Measurements from ENCODE around the gene RAPGEF4.

Gene RAPGEF4

DNA sequence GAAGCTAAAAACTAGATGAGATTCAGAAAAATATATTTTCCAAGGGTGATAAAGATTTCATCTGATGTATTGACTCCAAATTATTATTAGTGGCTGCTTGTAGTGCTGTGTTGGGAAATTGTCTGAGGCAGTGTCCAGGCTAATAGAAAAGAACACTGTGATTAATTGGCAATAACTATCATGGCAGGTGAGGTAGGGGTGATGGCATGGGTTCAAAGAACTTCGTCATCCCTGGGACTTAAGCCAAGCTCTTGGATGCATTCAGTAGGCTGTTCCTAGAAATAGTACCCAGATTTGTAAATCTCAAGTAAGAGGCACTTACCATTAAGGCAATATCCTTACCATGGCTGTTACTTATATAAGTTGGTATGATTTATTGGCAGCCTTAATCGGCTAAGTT, 13.2 kb upstream of the RAPGEF4 start:
- no peak for TF ChIP-seq POLR2AphosphoS5 (IDR thresholded peaks at IDR 0.05; ENCODE audit: borderline replicate concordance, low read depth, low read length)
- TF ChIP-seq EZH2 (IDR thresholded peaks at IDR 0.05) = no peak
- no peak for TF ChIP-seq FOXP2 (optimal IDR thresholded peaks at IDR 0.05; ENCODE audit: control extremely low read depth, extremely low read length, insufficient read depth)
- Histone ChIP-seq H3K36me3 (ENCODE audit: insufficient read depth, low read length) (no peaks in the 10 kb centered on the region), H3K9ac (ENCODE audit: insufficient read length) (no peak overlapping the region), H3K27ac (no peak overlapping the region), H3K9me3 (ENCODE audit: low read depth, low read length) (no peaks in the 10 kb centered on the region), H3K4me3 (no peak overlapping the region)
- DNase-seq (ENCODE audit: low read depth, low spot score) = no peak

DNA sequence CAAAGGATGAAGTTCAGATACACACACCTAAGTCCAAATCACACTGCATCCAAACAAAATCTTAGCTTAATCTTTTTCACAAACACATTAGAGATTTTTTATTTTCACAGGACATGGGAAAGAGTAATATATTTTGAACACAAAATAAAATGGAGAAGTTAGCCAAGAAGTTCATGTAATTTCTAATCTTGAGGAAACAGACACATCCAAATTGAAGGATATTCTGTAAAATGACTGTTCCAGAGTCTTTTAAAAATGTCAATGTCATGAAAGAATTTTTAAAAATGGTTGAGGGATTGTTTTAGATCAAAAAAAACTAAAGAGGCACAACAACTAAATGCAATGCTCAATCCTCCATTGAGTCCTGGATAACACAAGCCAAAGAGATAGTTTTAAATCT, 12.4 kb upstream of the RAPGEF4 start:
- no peaks in the 10 kb centered on the region for H3K36me3 ChIP-seq (ENCODE audit: insufficient read depth, low read length)
- no peaks in the 10 kb centered on the region for H3K9me3 ChIP-seq (ENCODE audit: low read depth, low read length)
- no peak for TF ChIP-seq EZH2 (IDR thresholded peaks at IDR 0.05)
- H3K27ac ChIP-seq = no peak overlapping the region
- no peak overlapping the region for H3K4me3 ChIP-seq
- DNase-seq (ENCODE audit: low read depth, low spot score) = no peak
- no peak overlapping the region for H3K9ac ChIP-seq (ENCODE audit: insufficient read length)

DNA sequence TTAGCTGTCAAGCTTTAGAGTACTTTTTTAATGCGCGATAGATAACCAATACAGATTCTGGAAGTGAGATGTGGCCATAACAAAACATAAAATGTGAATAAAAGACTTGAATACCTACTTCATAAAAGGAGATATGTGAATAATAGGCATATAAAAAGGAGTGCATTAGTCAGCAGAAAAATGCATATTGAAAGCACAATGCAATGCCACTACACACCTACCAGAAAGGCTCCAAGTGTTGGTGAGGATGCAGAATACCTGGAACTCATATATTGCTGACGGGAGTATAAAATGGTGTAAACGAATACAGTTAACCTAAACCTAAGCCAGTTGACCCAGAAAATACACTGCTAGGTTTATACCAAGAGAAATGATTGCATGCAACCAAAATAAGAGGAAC, 10.9 kb upstream of the RAPGEF4 start:
- H3K36me3 ChIP-seq (ENCODE audit: insufficient read depth, low read length) = no peaks in the 10 kb centered on the region
- no peaks in the 10 kb centered on the region for H3K9me3 ChIP-seq (ENCODE audit: low read depth, low read length)
- TF ChIP-seq FOXP2 (optimal IDR thresholded peaks at IDR 0.05; ENCODE audit: control extremely low read depth, extremely low read length, insufficient read depth) (no peak), EZH2 (IDR thresholded peaks at IDR 0.05) (no peak), POLR2AphosphoS5 (IDR thresholded peaks at IDR 0.05; ENCODE audit: borderline replicate concordance, low read depth, low read length) (no peak)
- H3K9ac ChIP-seq (ENCODE audit: insufficient read length) = no peak overlapping the region
- H3K27ac ChIP-seq = no peak overlapping the region
- no peak for DNase-seq (ENCODE audit: low read depth, low spot score)
- no peak overlapping the region for H3K4me3 ChIP-seq

DNA sequence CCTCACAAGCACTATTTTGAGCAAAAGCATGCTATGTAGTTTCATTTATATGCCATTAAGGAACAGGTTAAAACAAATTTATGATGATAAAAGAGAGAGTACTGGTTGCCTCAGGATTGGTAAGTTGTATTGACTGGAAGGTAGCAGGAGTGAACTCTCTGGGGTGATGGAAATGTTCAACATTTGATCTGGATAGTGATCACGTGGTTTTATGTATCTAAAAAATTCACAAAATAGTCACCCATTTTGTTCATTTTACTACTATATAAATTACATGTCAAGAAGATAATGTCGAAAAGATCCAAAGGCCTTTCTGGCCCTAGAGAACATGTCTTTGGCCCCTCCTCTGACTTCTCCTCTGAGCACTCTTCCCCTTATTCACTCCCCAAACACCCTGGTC, 10.4 kb upstream of the RAPGEF4 start:
- no peak for DNase-seq (ENCODE audit: low read depth, low spot score)
- Histone ChIP-seq H3K36me3 (ENCODE audit: insufficient read depth, low read length) (no peaks in the 10 kb centered on the region), H3K9me3 (ENCODE audit: low read depth, low read length) (no peaks in the 10 kb centered on the region), H3K9ac (ENCODE audit: insufficient read length) (no peak overlapping the region), H3K4me3 (no peak overlapping the region), H3K27ac (no peak overlapping the region)
- no peak for TF ChIP-seq FOXP2 (optimal IDR thresholded peaks at IDR 0.05; ENCODE audit: control extremely low read depth, extremely low read length, insufficient read depth)
- no peak for TF ChIP-seq EZH2 (IDR thresholded peaks at IDR 0.05)
- no peak for TF ChIP-seq POLR2AphosphoS5 (IDR thresholded peaks at IDR 0.05; ENCODE audit: borderline replicate concordance, low read depth, low read length)

DNA sequence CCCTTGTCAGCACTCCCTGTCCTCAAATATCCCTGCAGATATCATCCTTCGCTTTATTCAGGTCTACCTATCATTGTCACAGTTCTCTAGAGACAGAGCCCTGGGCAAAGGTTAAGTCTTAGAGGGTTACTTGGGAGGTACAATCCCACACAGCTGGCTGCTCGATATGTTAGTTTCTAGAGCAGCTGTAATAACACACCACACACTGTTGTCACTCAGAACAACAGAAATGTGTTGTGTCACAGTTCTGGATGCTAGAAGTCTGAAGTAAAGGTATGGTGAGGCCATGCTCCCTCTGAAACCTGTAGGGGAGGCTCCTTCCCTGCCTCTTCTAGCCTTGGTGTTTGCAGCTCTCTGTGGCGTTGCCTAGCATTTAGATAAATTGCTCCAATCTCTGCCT, 9.9 kb upstream of the RAPGEF4 start:
- no peak for DNase-seq (ENCODE audit: low read depth, low spot score)
- Histone ChIP-seq H3K27ac (no peak overlapping the region), H3K36me3 (ENCODE audit: insufficient read depth, low read length) (no peaks in the 10 kb centered on the region), H3K9me3 (ENCODE audit: low read depth, low read length) (no peaks in the 10 kb centered on the region), H3K9ac (ENCODE audit: insufficient read length) (no peak overlapping the region), H3K4me3 (no peak overlapping the region)
- no peak for TF ChIP-seq POLR2AphosphoS5 (IDR thresholded peaks at IDR 0.05; ENCODE audit: borderline replicate concordance, low read depth, low read length)
- no peak for TF ChIP-seq EZH2 (IDR thresholded peaks at IDR 0.05)
- no peak for TF ChIP-seq FOXP2 (optimal IDR thresholded peaks at IDR 0.05; ENCODE audit: control extremely low read depth, extremely low read length, insufficient read depth)

DNA sequence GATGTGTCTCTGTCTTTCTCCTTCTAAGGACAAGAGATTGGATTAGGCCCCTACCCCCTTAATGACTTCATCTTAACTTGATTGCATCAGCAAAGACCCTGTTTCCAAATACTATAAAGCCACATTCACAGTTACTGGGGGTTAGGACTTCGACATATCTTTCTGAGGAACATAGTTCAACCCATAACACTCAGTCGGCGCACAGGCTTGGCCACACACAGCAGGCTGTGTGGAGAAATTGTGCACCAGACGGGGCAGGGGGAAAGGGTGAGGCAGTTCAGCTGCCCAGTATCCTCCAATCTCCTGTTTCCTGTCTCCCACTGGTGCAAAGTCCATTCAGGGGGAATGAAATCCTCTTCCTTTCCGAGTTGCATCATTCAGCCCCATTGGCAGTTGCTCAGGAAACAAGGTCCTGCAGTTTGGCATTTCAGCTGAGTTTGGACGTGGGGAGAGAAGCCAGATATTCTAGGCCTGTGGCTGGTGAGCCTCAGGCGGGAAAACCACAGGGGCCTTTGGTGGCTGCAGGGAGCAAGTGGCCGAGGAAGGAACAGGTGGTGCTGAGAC, 9.4 kb upstream of the RAPGEF4 start:
- no peak for DNase-seq (ENCODE audit: low read depth, low spot score)
- H3K9ac ChIP-seq (ENCODE audit: insufficient read length) = no peak overlapping the region
- no peaks in the 10 kb centered on the region for H3K9me3 ChIP-seq (ENCODE audit: low read depth, low read length)
- H3K36me3 ChIP-seq (ENCODE audit: insufficient read depth, low read length) = no peaks in the 10 kb centered on the region
- H3K27ac ChIP-seq = no peak overlapping the region
- H3K4me3 ChIP-seq = no peak overlapping the region
- TF ChIP-seq EZH2 (IDR thresholded peaks at IDR 0.05) = no peak
- TF ChIP-seq POLR2AphosphoS5 (IDR thresholded peaks at IDR 0.05; ENCODE audit: borderline replicate concordance, low read depth, low read length) = no peak
- no peak for TF ChIP-seq FOXP2 (optimal IDR thresholded peaks at IDR 0.05; ENCODE audit: control extremely low read depth, extremely low read length, insufficient read depth)

DNA sequence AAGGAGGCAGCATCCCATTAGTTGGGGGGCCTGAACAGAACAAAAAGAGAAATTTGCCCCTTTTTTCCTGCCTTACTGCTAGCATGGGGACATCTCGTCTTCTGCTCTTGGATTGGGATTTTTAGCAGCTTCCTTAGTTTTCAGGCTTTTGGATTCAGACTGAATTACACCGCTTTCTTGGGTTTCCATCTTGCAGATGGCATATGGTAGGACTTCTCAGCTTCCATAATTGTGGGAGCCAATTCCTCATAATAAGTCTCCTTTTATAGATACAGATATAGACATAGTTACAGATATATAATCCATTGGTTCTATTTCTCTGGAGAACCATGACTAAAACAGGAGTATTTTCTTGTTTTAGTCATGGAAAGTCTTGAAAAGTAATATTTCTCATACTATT, 5.2 kb upstream of the RAPGEF4 start:
- no peaks in the 10 kb centered on the region for H3K36me3 ChIP-seq (ENCODE audit: insufficient read depth, low read length)
- TF ChIP-seq EZH2 (IDR thresholded peaks at IDR 0.05) = no peak
- TF ChIP-seq FOXP2 (optimal IDR thresholded peaks at IDR 0.05; ENCODE audit: control extremely low read depth, extremely low read length, insufficient read depth) = no peak
- TF ChIP-seq POLR2AphosphoS5 (IDR thresholded peaks at IDR 0.05; ENCODE audit: borderline replicate concordance, low read depth, low read length) = no peak
- no peaks in the 10 kb centered on the region for H3K9me3 ChIP-seq (ENCODE audit: low read depth, low read length)
- no peak overlapping the region for H3K9ac ChIP-seq (ENCODE audit: insufficient read length)
- DNase-seq (ENCODE audit: low read depth, low spot score) = no peak
- no peak overlapping the region for H3K4me3 ChIP-seq
- H3K27ac ChIP-seq = no peak overlapping the region

DNA sequence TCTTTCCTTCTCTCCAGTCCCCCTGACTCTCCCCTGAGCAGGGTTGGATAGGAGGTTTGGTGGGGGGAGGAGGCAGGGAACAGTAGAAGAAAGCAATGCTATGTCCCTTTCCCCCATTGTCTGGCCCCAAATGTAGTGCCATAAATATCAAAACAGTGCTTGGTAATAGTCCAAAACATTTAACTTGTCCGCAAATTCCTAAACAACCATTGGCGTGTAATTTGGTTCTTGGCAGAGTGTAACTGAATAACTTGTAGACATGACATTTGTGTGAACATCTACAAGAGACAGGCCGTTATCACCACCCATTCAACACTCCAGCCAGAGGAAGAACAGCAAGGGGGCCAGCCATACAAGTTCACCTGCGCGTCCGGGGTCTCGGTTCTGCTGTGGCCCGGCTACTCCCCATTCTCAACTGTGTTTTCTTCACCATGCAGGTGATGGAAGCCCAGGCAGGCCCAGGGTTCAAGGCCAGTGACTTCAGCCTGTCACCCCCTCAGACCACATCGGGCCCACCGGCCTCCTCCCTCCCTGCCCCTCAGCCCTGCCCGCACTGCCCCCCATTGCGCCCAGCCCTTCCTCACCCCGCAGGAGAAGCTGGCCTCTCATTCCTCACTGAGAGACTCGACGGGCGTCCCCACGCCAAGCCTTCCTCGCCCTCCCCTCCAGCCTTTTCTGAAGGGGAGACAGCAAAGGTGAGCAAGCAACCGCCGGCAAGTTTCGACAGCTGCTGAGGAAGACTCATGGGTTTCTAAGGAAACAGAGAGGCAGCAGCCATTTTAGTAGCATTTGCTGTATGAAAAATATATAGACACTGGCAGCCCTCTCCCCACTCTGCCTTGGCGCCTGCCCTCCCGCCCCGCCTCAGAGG, 699 bp upstream of the RAPGEF4 start:
- H3K9ac ChIP-seq (ENCODE audit: insufficient read length) = peak overlapping the region; percentile 43
- H3K36me3 ChIP-seq (ENCODE audit: insufficient read depth, low read length) = no peaks in the 10 kb centered on the region
- TF ChIP-seq FOXP2 (optimal IDR thresholded peaks at IDR 0.05; ENCODE audit: control extremely low read depth, extremely low read length, insufficient read depth) (no peak), EZH2 (IDR thresholded peaks at IDR 0.05) (no peak), POLR2AphosphoS5 (IDR thresholded peaks at IDR 0.05; ENCODE audit: borderline replicate concordance, low read depth, low read length) (no peak)
- no peak for DNase-seq (ENCODE audit: low read depth, low spot score)
- no peak overlapping the region for H3K27ac ChIP-seq
- no peaks in the 10 kb centered on the region for H3K9me3 ChIP-seq (ENCODE audit: low read depth, low read length)
- H3K4me3 ChIP-seq = peak overlapping the region; percentile 73

Measured in SK-N-MC (cell line).